Measurements from ENCODE around the gene RASA2. TPM values are rescaled to one million over a fixed set of nuclear protein-coding genes. Genes with fewer than 3 reads are reported as not detected.

RASA2 gene
- total and polyA plus RNA-seq, 12 donors, result 1.4 to 7.7 (median 5.1) TPM

GRCh38 chr3:141462176-141462859 lies 24.5 kb upstream of the RASA2 start:
- 86 to 93% methylated on average over 3 of the region's 3 CpGs for WGBS, 2 donors
- TF ChIP-seq CTCF (IDR thresholded peaks at IDR 0.05), result no peak
- no peaks in the 10 kb centered on the region for H3K36me3 ChIP-seq
- H3K9me3 ChIP-seq, result peaks cover 0 to 10% (median 0%) of the 10 kb centered on the region in 11 donors
- no peak overlapping the region for H3K27ac ChIP-seq
- intact Hi-C loops (cut with DNase I), result loop anchor here in 4 of 10 donors (5.0 kb wide), 3 partner anchors 100 to 415 kb away; partner anchors contain the start of gene ATP1B3 (in 1 of the 4)
- H3K4me3 ChIP-seq, result no peak overlapping the region
- DNase-seq (no peak), ATAC-seq (no peak)
- no peaks in the 10 kb centered on the region for H3K27me3 ChIP-seq
- H3K4me1 ChIP-seq, result peaks cover 0 to 6% (median 0%) of the 10 kb centered on the region in 9 donors

DNA sequence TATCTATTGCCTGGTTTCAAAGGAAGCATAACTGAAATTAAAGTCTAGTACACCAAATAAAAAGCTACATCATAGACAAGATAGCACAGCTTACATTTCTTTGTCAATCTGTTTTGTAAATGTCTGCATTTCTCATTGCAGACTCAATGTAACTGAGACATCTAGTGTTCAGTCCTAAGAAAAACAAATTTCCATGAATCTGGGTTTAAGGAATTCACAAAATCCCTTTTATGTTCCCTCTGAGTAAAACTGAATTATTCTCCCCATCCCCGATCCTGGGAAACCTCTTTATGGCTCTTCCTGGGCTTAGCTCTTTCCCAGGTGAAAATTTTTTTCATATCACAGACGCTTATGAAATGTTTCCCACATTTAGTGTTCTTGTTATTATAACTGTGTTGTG lies 21.6 kb upstream of the RASA2 start:
- intact Hi-C loops (cut with DNase I), result no loop called here
- H3K27me3 ChIP-seq, result no peaks in the 10 kb centered on the region
- H3K9me3 ChIP-seq, result peaks cover 0 to 21% (median 4%) of the 10 kb centered on the region in 11 donors
- H3K4me1 ChIP-seq, result peaks cover 0 to 3% (median 0%) of the 10 kb centered on the region in 9 donors
- no peaks in the 10 kb centered on the region for H3K36me3 ChIP-seq
- no peak for DNase-seq
- H3K27ac ChIP-seq, result no peak overlapping the region
- ATAC-seq, result no peak
- 73 to 78% methylated on average over 2 of the region's 2 CpGs for WGBS, 2 donors
- H3K4me3 ChIP-seq, result no peak overlapping the region
- TF ChIP-seq CTCF (IDR thresholded peaks at IDR 0.05), result peak in 6 of 9 donors; percentile 11 to 50 (median 24)

- no peak for TF ChIP-seq CTCF (IDR thresholded peaks at IDR 0.05)
- H3K27me3 ChIP-seq, result no peaks in the 10 kb centered on the region
- H3K4me1 ChIP-seq, result no peaks in the 10 kb centered on the region
- no peak for ATAC-seq
- 79 to 91% methylated on average over 3 of the region's 3 CpGs for WGBS, 2 donors
- intact Hi-C loops (cut with DNase I), result no loop called here
- H3K9me3 ChIP-seq, result peaks cover 0 to 21% (median 4%) of the 10 kb centered on the region in 11 donors
- H3K27ac ChIP-seq, result no peak overlapping the region
- no peak overlapping the region for H3K4me3 ChIP-seq
- no peaks in the 10 kb centered on the region for H3K36me3 ChIP-seq
- no peak for DNase-seq
These were observed 20.1 kb upstream of the RASA2 start for GRCh38 chr3:141466633-141467169.

- intact Hi-C loops (cut with DNase I), result loop anchor here in 1 of 10 donors (5.0 kb wide), 1 partner anchor 88 kb away; no protein-coding TSS in a partner anchor
- no peak for ATAC-seq
- H3K4me1 ChIP-seq, result peaks cover 0 to 4% (median 0%) of the 10 kb centered on the region in 9 donors
- peaks cover 0 to 20% (median 4%) of the 10 kb centered on the region in 11 donors for H3K9me3 ChIP-seq
- no peak for TF ChIP-seq CTCF (IDR thresholded peaks at IDR 0.05)
- no peak overlapping the region for H3K27ac ChIP-seq
- H3K36me3 ChIP-seq, result no peaks in the 10 kb centered on the region
- no peaks in the 10 kb centered on the region for H3K27me3 ChIP-seq
- no peak overlapping the region for H3K4me3 ChIP-seq
- DNase-seq, result no peak
These were observed 17.1 kb upstream of the RASA2 start for GRCh38 chr3:141469720-141470119.

All from heart right ventricle (tissue), 16 donors.